ES-I3 (cell line): ENCODE measurements around the gene NFE2L1.
"Not testable (repeated sequence)": the region's sequence is repeated elsewhere in the genome, so short reads cannot be mapped to it uniquely, and the experiment has no call there.

Experiments
- H3K36me3 ChIP-seq: 2 replicates; pipeline ENCODE4 v1.6.1; 2013; ENCODE audit warnings: mild to moderate bottlenecking, low read length, control low read depth, moderate library complexity; ENCODE audit not compliant: insufficient read depth
- H3K4me1 ChIP-seq: 2 replicates; pipeline ENCODE4 v1.6.1; 2013; ENCODE audit warnings: mild to moderate bottlenecking, control low read depth, low read length; ENCODE audit not compliant: insufficient read depth
- H3K9ac ChIP-seq: 2 replicates; pipeline ENCODE4 v1.6.1; 2013; ENCODE audit warnings: low read depth, mild to moderate bottlenecking, low read length, moderate library complexity
- H3K9me3 ChIP-seq: 2 replicates; pipeline ENCODE4 v1.6.1; 2013; ENCODE audit warnings: mild to moderate bottlenecking, low read length, moderate library complexity; ENCODE audit not compliant: control insufficient read depth, insufficient read depth

Gene NFE2L1

GRCh38 chr17:48060249-48060648 is 12.1 kb downstream of the NFE2L1 start:
- peaks cover 74% of the 10 kb centered on the region for H3K36me3 ChIP-seq
- peaks cover 14% of the 10 kb centered on the region for H3K4me1 ChIP-seq
- no peak overlapping the region for H3K9ac ChIP-seq
- H3K9me3 ChIP-seq = no peaks in the 10 kb centered on the region

DNA sequence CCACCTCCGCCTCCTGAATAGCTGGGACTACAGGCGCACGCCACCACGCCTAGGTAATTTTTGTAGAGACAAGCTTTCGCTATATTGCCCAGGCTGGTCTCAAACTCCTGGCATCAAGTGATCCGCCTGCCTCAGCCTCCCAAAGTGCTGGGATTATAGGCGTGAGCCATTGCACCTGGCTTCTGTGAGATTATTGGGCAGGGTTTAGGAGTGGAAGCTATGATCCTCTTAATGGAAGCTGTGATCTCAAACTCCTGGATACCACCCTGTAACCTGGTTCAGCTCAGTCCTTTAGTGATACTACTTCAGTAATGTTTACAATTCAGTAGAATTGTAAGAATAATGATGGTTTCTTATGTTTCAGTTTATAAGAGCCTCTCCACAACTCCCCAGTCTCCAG is 14.1 kb downstream of the NFE2L1 start:
- Histone ChIP-seq H3K9ac (no peak overlapping the region), H3K4me1 (peaks cover 8% of the 10 kb centered on the region; the same call in 1 of the 2 replicates), H3K9me3 (no peaks in the 10 kb centered on the region), H3K36me3 (peaks cover 68% of the 10 kb centered on the region)

DNA sequence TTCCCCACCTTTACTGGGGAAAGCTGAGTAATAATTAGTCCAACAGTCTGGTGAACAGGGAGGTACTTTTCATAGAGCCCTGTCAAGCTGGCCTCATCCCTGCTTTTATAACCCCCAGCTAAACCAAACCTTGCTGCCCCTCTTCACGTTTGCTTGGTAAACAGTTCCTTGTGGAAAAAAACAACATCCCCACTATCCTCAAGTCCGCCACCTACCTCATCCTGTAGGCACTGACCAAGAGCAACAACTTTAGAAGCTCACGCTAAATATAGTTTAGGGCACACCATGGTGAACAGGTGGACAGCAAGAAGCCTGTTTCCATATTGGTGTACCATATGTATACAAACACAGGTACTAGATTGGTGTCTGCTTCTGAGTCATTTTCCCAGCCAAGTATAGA is 16.5 kb downstream of the NFE2L1 start:
- H3K36me3 ChIP-seq = peaks cover 46% of the 10 kb centered on the region
- H3K9ac ChIP-seq = no peak overlapping the region
- no peaks in the 10 kb centered on the region for H3K9me3 ChIP-seq
- H3K4me1 ChIP-seq = peaks cover 8% of the 10 kb centered on the region; the same call in 1 of the 2 replicates

- Histone ChIP-seq H3K36me3 (peaks cover 41% of the 10 kb centered on the region), H3K4me1 (peaks cover 8% of the 10 kb centered on the region; the same call in 1 of the 2 replicates), H3K9ac (no peak overlapping the region), H3K9me3 (no peaks in the 10 kb centered on the region)
These were observed 18.0 kb downstream of the NFE2L1 start for GRCh38 chr17:48066192-48066591.

GRCh38 chr17:48066656-48067055 is 18.5 kb downstream of the NFE2L1 start:
- H3K36me3 ChIP-seq = peaks cover 37% of the 10 kb centered on the region
- peaks cover 8% of the 10 kb centered on the region; the same call in 1 of the 2 replicates for H3K4me1 ChIP-seq
- no peak overlapping the region for H3K9ac ChIP-seq
- no peaks in the 10 kb centered on the region for H3K9me3 ChIP-seq

- Histone ChIP-seq H3K4me1 (peaks cover 8% of the 10 kb centered on the region; the same call in 1 of the 2 replicates), H3K36me3 (peaks cover 32% of the 10 kb centered on the region), H3K9me3 (no peaks in the 10 kb centered on the region), H3K9ac (no peak overlapping the region)
These were observed 19.1 kb downstream of the NFE2L1 start for GRCh38 chr17:48067245-48067644.

GRCh38 chr17:48067808-48068207 is 19.6 kb downstream of the NFE2L1 start:
- peaks cover 27% of the 10 kb centered on the region for H3K36me3 ChIP-seq
- not testable (repeated sequence) for H3K9ac ChIP-seq, H3K9me3 ChIP-seq, H3K4me1 ChIP-seq

DNA sequence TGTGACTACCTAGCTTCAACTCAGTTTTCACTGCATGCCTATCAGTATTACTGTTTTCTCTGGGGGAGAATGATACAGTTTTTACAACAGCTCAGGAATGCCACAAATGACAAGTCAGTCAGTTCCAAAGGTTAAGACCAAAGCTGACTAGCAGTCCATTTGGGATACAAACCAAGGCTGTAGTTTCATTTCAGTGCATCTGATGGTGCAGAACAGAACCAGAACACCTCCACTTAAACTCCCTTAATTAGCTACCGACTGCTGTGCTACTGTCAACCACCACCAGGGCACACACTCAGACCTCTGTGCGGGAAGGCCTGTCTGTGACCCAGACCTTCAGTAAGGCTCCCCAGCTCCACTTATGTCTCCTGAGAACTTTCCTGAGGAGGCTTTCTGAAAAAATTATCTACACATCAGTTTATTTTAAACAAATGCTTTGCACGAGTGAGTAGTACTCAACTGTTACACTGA is 20.4 kb downstream of the NFE2L1 start:
- Histone ChIP-seq H3K36me3 (peaks cover 25% of the 10 kb centered on the region), H3K4me1 (peaks cover 8% of the 10 kb centered on the region; the same call in 1 of the 2 replicates), H3K9me3 (no peaks in the 10 kb centered on the region), H3K9ac (no peak overlapping the region)

DNA sequence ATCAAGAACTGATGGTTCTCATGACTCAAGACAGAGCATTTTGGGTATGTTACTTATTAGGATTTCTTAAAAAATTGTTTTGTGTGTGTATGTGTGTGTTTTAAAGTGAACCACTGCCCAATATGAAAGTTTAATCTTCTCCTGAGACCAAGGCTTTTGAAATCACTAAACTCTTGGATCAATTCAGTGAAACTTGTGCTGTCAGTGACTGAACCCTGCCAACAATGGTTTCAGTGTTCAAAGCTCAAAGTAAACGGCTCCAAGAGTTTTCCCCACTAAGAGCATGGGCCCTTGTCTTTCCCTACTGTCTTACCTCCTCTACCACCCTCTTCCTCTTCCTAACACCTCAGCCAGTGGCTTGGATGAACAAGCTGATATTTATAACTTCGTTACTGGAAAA is 22.0 kb downstream of the NFE2L1 start:
- Histone ChIP-seq H3K36me3 (peaks cover 20% of the 10 kb centered on the region), H3K4me1 (peaks cover 6% of the 10 kb centered on the region; the same call in 1 of the 2 replicates), H3K9me3 (no peaks in the 10 kb centered on the region), H3K9ac (no peak overlapping the region)

DNA sequence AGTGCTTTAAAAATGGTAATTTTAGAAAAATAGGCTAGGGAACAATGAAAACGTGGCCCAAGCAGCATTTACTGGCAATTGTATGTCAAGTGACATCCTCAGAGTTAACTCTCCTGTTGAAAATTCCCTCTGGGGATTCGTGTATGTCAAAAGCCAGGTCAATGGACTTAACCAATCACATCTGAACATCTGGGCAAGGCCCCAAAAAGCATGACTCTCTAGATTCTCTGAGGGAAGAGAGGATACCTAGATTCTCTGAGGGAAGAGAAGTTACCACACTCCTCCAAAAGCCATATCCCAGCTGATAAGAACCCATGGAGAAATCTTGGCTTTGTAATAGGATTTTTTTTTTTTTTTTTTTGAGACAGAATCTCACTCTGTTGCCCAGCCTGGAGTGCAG is 23.5 kb downstream of the NFE2L1 start:
- no peaks in the 10 kb centered on the region for H3K9me3 ChIP-seq
- peaks cover 25% of the 10 kb centered on the region for H3K36me3 ChIP-seq
- no peak overlapping the region for H3K9ac ChIP-seq
- H3K4me1 ChIP-seq = no peaks in the 10 kb centered on the region

DNA sequence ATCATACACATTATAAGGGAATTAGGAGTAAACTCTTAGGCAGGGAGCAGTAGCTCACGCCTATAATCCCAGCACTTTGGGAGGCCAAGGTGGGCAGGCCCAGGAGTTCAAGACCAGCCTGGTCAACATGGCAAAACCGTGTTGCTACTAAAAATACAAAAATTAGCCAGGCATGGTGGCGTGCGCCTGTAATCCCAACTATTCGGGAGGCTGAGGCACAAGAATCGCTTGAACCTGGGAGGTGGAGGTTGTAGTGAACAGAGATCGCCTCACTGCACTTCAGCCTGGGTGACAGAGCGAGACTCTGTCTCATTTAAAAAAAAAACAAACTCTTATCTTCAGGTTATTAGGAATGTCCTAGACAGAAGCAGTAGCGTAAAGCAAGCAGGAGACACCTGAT is 24.7 kb downstream of the NFE2L1 start:
- not testable (repeated sequence) for H3K4me1 ChIP-seq, H3K9ac ChIP-seq, H3K9me3 ChIP-seq
- H3K36me3 ChIP-seq = peaks cover 22% of the 10 kb centered on the region

DNA sequence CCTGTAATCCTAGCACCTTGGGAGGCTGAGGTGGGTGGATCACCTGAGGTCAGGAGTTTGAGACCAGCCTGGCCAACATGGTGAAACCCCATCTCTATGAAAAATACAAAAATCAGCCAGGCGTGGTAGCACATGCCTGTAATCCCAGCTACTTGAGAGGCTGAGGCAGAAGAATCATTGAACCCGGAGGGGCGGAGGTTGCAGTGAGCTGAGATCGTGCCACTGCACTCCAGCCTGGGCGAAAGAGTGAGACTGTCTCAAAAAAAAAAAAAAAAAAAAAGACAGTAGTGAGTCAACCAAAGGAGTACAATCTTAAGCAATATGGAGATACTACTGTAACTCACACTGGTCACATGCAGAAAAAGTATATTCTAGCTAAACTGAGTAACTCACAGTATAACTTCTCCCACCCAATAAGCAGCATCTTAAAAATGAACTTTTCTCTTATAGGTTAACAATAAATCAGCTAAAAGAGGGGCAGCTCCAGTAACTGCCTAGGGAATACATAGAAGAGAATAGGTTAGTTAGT is 25.5 kb downstream of the NFE2L1 start:
- not testable (repeated sequence) for H3K9ac ChIP-seq, H3K9me3 ChIP-seq, H3K4me1 ChIP-seq
- peaks cover 22% of the 10 kb centered on the region for H3K36me3 ChIP-seq

DNA sequence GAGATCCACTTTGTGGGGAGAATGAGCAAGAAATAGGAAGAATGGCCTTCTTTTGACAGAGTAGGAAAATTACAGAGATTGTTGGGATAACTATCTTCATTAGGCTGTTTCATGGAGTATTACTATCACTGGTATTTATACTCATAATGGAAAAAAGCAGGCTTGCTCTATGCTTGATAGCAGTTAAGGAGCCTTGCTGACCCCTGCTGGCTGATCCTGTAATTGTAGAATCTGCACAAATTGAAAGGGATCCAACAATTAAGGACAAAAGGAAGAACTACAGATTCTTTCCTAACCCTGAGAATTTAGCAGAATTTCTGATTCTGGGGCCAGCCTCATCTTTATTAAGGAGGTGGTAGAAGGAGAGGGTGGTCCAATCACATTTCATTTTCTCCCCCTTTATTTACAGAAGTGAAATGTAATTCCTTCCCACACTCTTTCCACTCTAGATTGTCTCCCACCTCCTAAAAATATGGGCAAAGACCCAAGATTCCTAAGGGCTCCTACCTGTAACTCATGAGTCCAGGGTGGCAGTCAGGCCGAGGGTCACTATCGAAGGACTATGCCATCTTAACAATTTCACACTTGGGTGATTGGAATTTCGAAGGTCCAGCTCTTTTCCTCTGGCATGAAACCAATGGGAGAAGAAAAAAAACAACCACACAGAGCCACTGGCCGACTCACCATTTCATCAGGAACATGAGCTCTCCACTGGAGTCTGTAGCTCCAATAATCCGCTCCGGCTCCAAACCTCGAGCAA is 26.3 kb downstream of the NFE2L1 start:
- no peaks in the 10 kb centered on the region for H3K4me1 ChIP-seq
- no peak overlapping the region for H3K9ac ChIP-seq
- peaks cover 21% of the 10 kb centered on the region for H3K36me3 ChIP-seq
- H3K9me3 ChIP-seq = no peaks in the 10 kb centered on the region

- H3K36me3 ChIP-seq = peaks cover 17% of the 10 kb centered on the region
- H3K4me1 ChIP-seq, H3K9me3 ChIP-seq, H3K9ac ChIP-seq: not testable (repeated sequence)
These were observed 29.0 kb downstream of the NFE2L1 start for GRCh38 chr17:48077152-48077551.

DNA sequence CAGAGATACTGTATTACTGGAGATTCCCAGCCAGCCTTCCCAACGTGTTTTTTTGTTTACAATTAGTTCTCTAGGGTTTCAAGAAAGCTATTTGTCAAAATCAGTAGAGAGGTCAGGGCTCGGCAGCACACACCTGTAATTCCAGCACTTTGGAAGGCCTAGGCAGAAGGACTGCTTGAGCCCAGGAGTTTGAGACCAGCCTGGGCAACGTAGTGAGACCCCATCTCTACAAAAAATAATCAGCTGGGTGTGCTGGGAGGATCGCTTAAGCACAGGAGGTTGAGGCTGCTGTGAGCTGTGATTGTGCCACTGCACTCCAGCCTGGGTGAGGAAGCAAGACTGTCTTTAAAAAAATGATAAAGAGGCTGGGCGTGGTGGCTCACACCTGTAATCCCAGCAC is 33.7 kb downstream of the NFE2L1 start:
- H3K36me3 ChIP-seq = no peaks in the 10 kb centered on the region
- H3K4me1 ChIP-seq = no peaks in the 10 kb centered on the region
- H3K9ac ChIP-seq = no peak overlapping the region
- no peaks in the 10 kb centered on the region for H3K9me3 ChIP-seq
